PC-9 (cell line): ENCODE results near the gene PRPF39. TPM values are rescaled to one million over a fixed set of nuclear protein-coding genes. Genes with fewer than 3 reads are reported as not detected.

Experiments
- BruUV-seq: library from RNA; stranded (reverse); fragments of 400-500 nt; replicated peaks from 2 replicates; lab custom pipeline; 2021; lab: Mats Ljungman, UMichigan
- CTCF ChIA-PET: fragments of 300-600 bp; sonication (Branson Sonifier 250); formaldehyde crosslinking; loops from one replicate; lab custom pipeline; 2022; ENCODE audit warnings: antibody characterized with exemption; lab: Charles Lee
- POLR2A ChIA-PET: fragments of 300-600 bp; sonication (Branson Sonifier 250); formaldehyde crosslinking; loops from one replicate; lab custom pipeline; 2022; ENCODE audit warnings: antibody characterized with exemption; ENCODE audit not compliant: unreplicated experiment; lab: Charles Lee
- DNase-seq, 2 experiments: peaks; one replicate each; pipeline versions ENCODE4 v3.0.0 to v3.0.0-alpha.2; 2015 to 2022; ENCODE audit warnings: mixed read lengths in 1 of 2
- H2AFZ ChIP-seq: fragments of 200-600 bp; sonication (generic); 2 replicates; pipeline ENCODE4 v1.8.1; 2017; ENCODE audit warnings: antibody characterized with exemption
- H3F3A ChIP-seq: fragments of 200-600 bp; sonication (generic); 2 replicates; pipeline ENCODE4 v1.8.1; 2017; ENCODE audit warnings: antibody characterized with exemption, mild to moderate bottlenecking, low read depth; ENCODE audit not compliant: insufficient read depth
- H3K27ac ChIP-seq: fragments of 200-600 bp; sonication (generic); 2 replicates; pipeline ENCODE4 v1.6.1; 2016; ENCODE audit warnings: mixed run types
- H3K27me3 ChIP-seq: fragments of 200-600 bp; sonication (generic); 2 replicates; pipeline ENCODE4 v1.6.1; 2016; ENCODE audit warnings: low read depth, mixed run types; ENCODE audit not compliant: insufficient read depth
- H3K36me3 ChIP-seq: fragments of 200-600 bp; sonication (generic); 2 replicates; pipeline ENCODE4 v1.6.1; 2016; ENCODE audit warnings: low read depth, mixed run types
- H3K4me1 ChIP-seq: fragments of 200-600 bp; sonication (generic); replicated peaks from 2 replicates; pipeline ENCODE4 v1.6.1; 2016; ENCODE audit warnings: mixed run types; ENCODE audit not compliant: insufficient read depth
- H3K4me2 ChIP-seq: fragments of 200-600 bp; sonication (generic); 2 replicates; pipeline ENCODE4 v1.6.1; 2017; ENCODE audit warnings: mixed run types
- H3K4me3 ChIP-seq: fragments of 200-600 bp; sonication (generic); 2 replicates; pipeline ENCODE4 v1.6.1; 2016; ENCODE audit warnings: mixed run types
- H3K79me2 ChIP-seq: fragments of 200-600 bp; sonication (generic); 2 replicates; pipeline ENCODE4 v1.6.1; 2017; ENCODE audit warnings: low read depth, mixed run types
- H3K9me2 ChIP-seq: fragments of 200-600 bp; sonication (generic); 2 replicates; pipeline ENCODE4 v1.8.1; 2017; ENCODE audit warnings: mild to moderate bottlenecking; ENCODE audit not compliant: insufficient read depth
- H3K9me3 ChIP-seq: fragments of 200-600 bp; sonication (generic); 2 replicates; pipeline ENCODE4 v1.8.1; 2016; ENCODE audit warnings: low read depth; ENCODE audit not compliant: insufficient read depth
- H4K20me1 ChIP-seq: fragments of 200-600 bp; sonication (generic); 2 replicates; pipeline ENCODE4 v1.8.1; 2017; ENCODE audit not compliant: insufficient read depth
- EZH2 ChIP-seq: fragments of 200-600 bp; sonication (generic); IDR thresholded peaks from 2 replicates; pipeline ENCODE4 v1.8.0; 2017; ENCODE audit warnings: antibody characterized with exemption, low read depth
- intact Hi-C: fragments of 100-400 bp; cut with micrococcal nuclease; formaldehyde crosslinking; loops from one replicate; pipeline ENCODE4 v1.10.0; 2022; ENCODE audit not compliant: unreplicated experiment
- total RNA-seq: library from RNA; stranded (reverse); gene quantifications from 2 replicates; pipeline ENCODE4 v1.2.3, GENCODE V29; 2021
- TF ChIP-seq, protein P1 (sequence below): fragments of 200-600 bp; sonication (generic); conservative IDR thresholded peaks from 2 replicates; pipeline ENCODE4 v1.6.1; 2017; ENCODE audit warnings: mixed run types, antibody characterized with exemption, mild to moderate bottlenecking, moderate library complexity

The PRPF39 gene
- total RNA-seq, 1 experiment from 2014 or later, result 37.2 TPM

DNA sequence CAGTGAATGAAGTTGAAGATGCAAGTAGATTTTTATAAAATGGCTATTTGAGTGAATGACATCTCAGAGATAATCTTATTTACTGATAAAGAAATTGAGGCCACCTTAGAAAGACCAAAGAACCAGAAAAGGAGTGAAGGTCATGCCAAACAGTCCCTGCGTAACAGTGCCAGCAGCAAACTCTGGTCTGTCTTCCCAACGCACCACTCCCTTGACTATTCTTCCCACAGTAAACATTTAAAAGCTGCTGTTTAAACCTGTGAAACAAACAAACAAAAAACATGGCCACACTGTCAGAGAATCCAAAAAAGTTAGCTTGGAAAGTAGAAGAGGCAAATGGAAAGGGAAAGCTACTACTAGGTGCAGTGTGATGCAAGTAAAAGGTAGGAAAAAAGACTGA, 1.5 kb upstream of the PRPF39 start:
- ChIA-PET CTCF (no interaction called here), POLR2A (no interaction called here)
- Histone ChIP-seq H2AFZ (no peak overlapping the region), H3K4me2 (no peak overlapping the region), H3F3A (peaks cover 5% of the 10 kb centered on the region; the same call in 1 of the 2 replicates), H3K27ac (no peak overlapping the region), H3K36me3 (no peaks in the 10 kb centered on the region), H3K27me3 (no peaks in the 10 kb centered on the region), H3K79me2 (peaks cover 34% of the 10 kb centered on the region), H4K20me1 (peaks cover 22% of the 10 kb centered on the region), H3K9me2 (no peaks in the 10 kb centered on the region), H3K4me1 (peaks cover 26% of the 10 kb centered on the region), H3K4me3 (no peak overlapping the region), H3K9me3 (no peaks in the 10 kb centered on the region)
- BruUV-seq, result no TSS peak
- TF ChIP-seq, protein P1, sequence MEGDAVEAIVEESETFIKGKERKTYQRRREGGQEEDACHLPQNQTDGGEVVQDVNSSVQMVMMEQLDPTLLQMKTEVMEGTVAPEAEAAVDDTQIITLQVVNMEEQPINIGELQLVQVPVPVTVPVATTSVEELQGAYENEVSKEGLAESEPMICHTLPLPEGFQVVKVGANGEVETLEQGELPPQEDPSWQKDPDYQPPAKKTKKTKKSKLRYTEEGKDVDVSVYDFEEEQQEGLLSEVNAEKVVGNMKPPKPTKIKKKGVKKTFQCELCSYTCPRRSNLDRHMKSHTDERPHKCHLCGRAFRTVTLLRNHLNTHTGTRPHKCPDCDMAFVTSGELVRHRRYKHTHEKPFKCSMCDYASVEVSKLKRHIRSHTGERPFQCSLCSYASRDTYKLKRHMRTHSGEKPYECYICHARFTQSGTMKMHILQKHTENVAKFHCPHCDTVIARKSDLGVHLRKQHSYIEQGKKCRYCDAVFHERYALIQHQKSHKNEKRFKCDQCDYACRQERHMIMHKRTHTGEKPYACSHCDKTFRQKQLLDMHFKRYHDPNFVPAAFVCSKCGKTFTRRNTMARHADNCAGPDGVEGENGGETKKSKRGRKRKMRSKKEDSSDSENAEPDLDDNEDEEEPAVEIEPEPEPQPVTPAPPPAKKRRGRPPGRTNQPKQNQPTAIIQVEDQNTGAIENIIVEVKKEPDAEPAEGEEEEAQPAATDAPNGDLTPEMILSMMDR, result no peak
- no peak for TF ChIP-seq EZH2
- DNase-seq, result no peak
- intact Hi-C loops, result no loop called here

DNA sequence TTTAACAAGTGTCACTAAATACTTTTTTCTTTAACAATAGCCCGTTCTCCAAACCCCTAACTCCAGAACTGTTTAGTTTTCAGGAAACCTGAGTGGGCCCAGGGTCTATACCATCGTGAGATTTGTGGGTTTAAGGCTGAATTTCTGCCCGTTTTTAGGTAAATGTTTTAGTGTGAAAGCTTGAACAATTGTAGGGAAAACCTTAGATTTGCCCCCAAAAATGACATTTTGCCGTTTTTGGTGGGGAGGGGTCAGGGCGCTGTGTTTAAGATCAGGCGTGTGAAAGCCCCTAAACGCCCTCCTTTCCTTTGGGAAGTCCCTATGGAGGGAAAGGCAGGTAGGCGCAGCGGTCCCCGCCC, 320 bp upstream of the PRPF39 start:
- H3K79me2 ChIP-seq, result peaks cover 46% of the 10 kb centered on the region
- no peak overlapping the region for H3K27ac ChIP-seq
- H3K36me3 ChIP-seq, result no peaks in the 10 kb centered on the region
- intact Hi-C loops, result no loop called here
- DNase-seq, result no peak
- POLR2A ChIA-PET, result interaction anchor here (0.6 kb wide), 1 partner anchor 122 kb away, joined by 3 read pairs; no protein-coding TSS in a partner anchor
- TF ChIP-seq EZH2, result no peak
- TF ChIP-seq, protein P1, result no peak
- peak overlapping the region; percentile 94 for H3K4me2 ChIP-seq
- peak overlapping the region; percentile 80; the same call in 1 of the 2 replicates for H3K4me3 ChIP-seq
- H4K20me1 ChIP-seq, result peaks cover 31% of the 10 kb centered on the region
- H3K4me1 ChIP-seq, result peaks cover 30% of the 10 kb centered on the region
- H3F3A ChIP-seq, result peaks cover 5% of the 10 kb centered on the region; the same call in 1 of the 2 replicates
- CTCF ChIA-PET, result no interaction called here
- no peaks in the 10 kb centered on the region for H3K27me3 ChIP-seq
- BruUV-seq, result no TSS peak
- H2AFZ ChIP-seq, result peak overlapping the region; percentile 99
- no peaks in the 10 kb centered on the region for H3K9me3 ChIP-seq
- no peaks in the 10 kb centered on the region for H3K9me2 ChIP-seq

DNA sequence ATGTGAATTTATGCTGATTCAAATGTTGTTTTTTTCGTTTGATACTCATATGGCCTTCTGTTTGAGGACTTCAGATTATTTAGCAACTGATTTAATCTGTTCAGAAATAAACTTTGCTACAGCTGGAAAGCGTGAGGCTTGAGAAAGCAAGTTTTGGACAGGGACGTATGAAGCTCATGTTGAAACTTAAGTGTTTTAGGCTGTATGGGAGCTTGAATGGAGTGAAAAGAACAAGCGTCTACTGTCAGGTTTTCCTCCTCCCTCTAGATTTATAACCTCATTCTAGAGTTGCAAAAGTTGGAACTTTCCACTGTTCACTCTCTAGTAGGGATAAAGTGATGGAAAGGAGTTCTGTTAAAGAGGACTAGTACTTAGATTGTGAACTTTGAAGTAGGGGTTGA, 1.0 kb downstream of the PRPF39 start:
- H4K20me1 ChIP-seq, result peaks cover 40% of the 10 kb centered on the region
- no TSS peak for BruUV-seq
- no peaks in the 10 kb centered on the region for H3K9me3 ChIP-seq
- H3K27ac ChIP-seq, result peak overlapping the region; percentile 60
- ChIA-PET CTCF (interaction anchor here (0.7 kb wide), 1 partner anchor 1895 kb away, joined by 11 read pairs; no protein-coding TSS in a partner anchor), POLR2A (interaction anchor here (0.6 kb wide), 1 partner anchor 123 kb away, joined by 3 read pairs; no protein-coding TSS in a partner anchor)
- TF ChIP-seq EZH2, result no peak
- TF ChIP-seq, protein P1, result no peak
- H3K36me3 ChIP-seq, result peaks cover under 1% of the 10 kb centered on the region; the same call in 1 of the 2 replicates
- peak overlapping the region; percentile 82 for H2AFZ ChIP-seq
- intact Hi-C loops, result loop anchor here (1.0 kb wide), 1 partner anchor 124 kb away; the partner anchor contains the start of gene KLHL28
- H3K4me2 ChIP-seq, result peak overlapping the region; percentile 94
- H3F3A ChIP-seq, result peaks cover 5% of the 10 kb centered on the region; the same call in 1 of the 2 replicates
- peaks cover 60% of the 10 kb centered on the region for H3K79me2 ChIP-seq
- H3K4me3 ChIP-seq, result peak overlapping the region; percentile 80
- DNase-seq, result no peak
- no peaks in the 10 kb centered on the region for H3K27me3 ChIP-seq
- no peaks in the 10 kb centered on the region for H3K9me2 ChIP-seq
- H3K4me1 ChIP-seq, result peaks cover 37% of the 10 kb centered on the region
